ENCODE results near the gene DUSP16.
A peak's percentile ranks its signal among the peaks of the same experiment; 100 is the strongest.
"Not testable (repeated sequence)": the region's sequence is repeated elsewhere in the genome, so short reads cannot be mapped to it uniquely, and the experiment has no call there.

DUSP16 gene

GRCh38 chr12:12582193-12582881 is 19.7 kb upstream of the DUSP16 start:
- DNase-seq (ENCODE audit: low spot score), result no peak
- Histone ChIP-seq H3K4me3 (no peak overlapping the region), H3K27ac (no peak overlapping the region)
- TF ChIP-seq CTCF (IDR thresholded peaks at IDR 0.05), result no peak

GRCh38 chr12:12580716-12581115 is 18.1 kb upstream of the DUSP16 start:
- not testable (repeated sequence) for H3K4me3 ChIP-seq; DNase-seq (ENCODE audit: low spot score); H3K27ac ChIP-seq

- H3K4me3 ChIP-seq, result no peak overlapping the region
- DNase-seq (ENCODE audit: low spot score), result no peak
- H3K27ac ChIP-seq, result no peak overlapping the region
- no peak for TF ChIP-seq CTCF (IDR thresholded peaks at IDR 0.05)
Observed at GRCh38 chr12:12577786-12578185, 15.1 kb upstream of the DUSP16 start.

- Histone ChIP-seq H3K4me3 (no peak overlapping the region), H3K27ac (no peak overlapping the region)
- no peak for TF ChIP-seq CTCF (IDR thresholded peaks at IDR 0.05)
- DNase-seq (ENCODE audit: low spot score), result no peak
Observed at GRCh38 chr12:12572659-12573058, 10.0 kb upstream of the DUSP16 start.

- DNase-seq (ENCODE audit: low spot score); H3K4me3 ChIP-seq; H3K27ac ChIP-seq: not testable (repeated sequence)
Observed at GRCh38 chr12:12565971-12566370, 3.3 kb upstream of the DUSP16 start.

- DNase-seq (ENCODE audit: low spot score), result no peak
- H3K4me3 ChIP-seq, result no peak overlapping the region
- H3K27ac ChIP-seq, result no peak overlapping the region
- TF ChIP-seq CTCF (IDR thresholded peaks at IDR 0.05), result no peak
Observed at GRCh38 chr12:12564911-12565310, 2.2 kb upstream of the DUSP16 start.

- H3K4me3 ChIP-seq, result peak overlapping the region; percentile 97
Observed at GRCh38 chr12:12563290-12563928, 746 bp upstream of the DUSP16 start.

More at GRCh38 chr12:12563290-12563928, 746 bp upstream of the DUSP16 start:
- no peak for DNase-seq (ENCODE audit: low spot score)
- H3K27ac ChIP-seq, result peak overlapping the region; percentile 97 to 100
- TF ChIP-seq CTCF (IDR thresholded peaks at IDR 0.05), result no peak
